Suprapubic skin (tissue), 4 donors: Measurements from ENCODE around the gene AP5S1. TPM values are rescaled to one million over a fixed set of nuclear protein-coding genes. Genes with fewer than 3 reads are reported as not detected.
"Not testable (repeated sequence)": the region's sequence is repeated elsewhere in the genome, so short reads cannot be mapped to it uniquely, and the experiment has no call there.

ENCODE experiments used
- DNase-seq, 2 donors: peaks; one replicate each; pipeline ENCODE4 v3.0.0-alpha.2; 2019; ENCODE audit warnings: low spot score in 2 of 2
- H3K27ac ChIP-seq: fragments of 200-600 bp; sonication (generic); one replicate; pipeline ENCODE4 v1.5.1; 2019
- H3K27me3 ChIP-seq: fragments of 200-600 bp; sonication (generic); one replicate; pipeline ENCODE4 v1.5.1; 2019
- H3K36me3 ChIP-seq: fragments of 200-600 bp; sonication (generic); one replicate; pipeline ENCODE4 v1.5.1; 2019
- H3K4me1 ChIP-seq: fragments of 200-600 bp; sonication (generic); one replicate; pipeline ENCODE4 v1.5.1; 2019
- H3K4me3 ChIP-seq: fragments of 200-600 bp; sonication (generic); one replicate; pipeline ENCODE4 v1.5.1; 2019; ENCODE audit warnings: mild to moderate bottlenecking
- H3K9me3 ChIP-seq: fragments of 200-600 bp; sonication (generic); one replicate; pipeline ENCODE4 v1.5.1; 2019
- CTCF ChIP-seq, 2 donors: fragments of 200-600 bp in 1 of 2; fragments of 450-650 bp in 1 of 2; sonication (generic) in 1 of 2; IDR thresholded peaks; one replicate each; pipeline ENCODE4 v1.5.1; 2016 to 2019; ENCODE audit warnings: antibody characterized with exemption in 2 of 2, mild to moderate bottlenecking in 1 of 2, moderate library complexity in 1 of 2
- EP300 ChIP-seq: sonication (generic); formaldehyde crosslinking; IDR thresholded peaks from one replicate; pipeline ENCODE4 v1.6.1; 2017; ENCODE audit warnings: antibody characterized with exemption
- POLR2A ChIP-seq, 2 donors: fragments of 450-650 bp; IDR thresholded peaks; one replicate each; pipeline ENCODE4 v1.6.1; 2017; ENCODE audit warnings: antibody characterized with exemption in 2 of 2, mild to moderate bottlenecking in 2 of 2, moderate library complexity in 2 of 2
- POLR2AphosphoS5 ChIP-seq, 3 donors: sonication (generic); formaldehyde crosslinking; IDR thresholded peaks; one replicate each; pipeline ENCODE4 v1.6.1; 2017; ENCODE audit warnings: antibody characterized with exemption in 3 of 3
- WGBS: methylation state at CpG from one replicate; pipeline ENCODE4 v1.1.5; 2018; 5-methylcytosine and 5-hydroxymethylcytosine counted together
- total RNA-seq, 4 donors: library from RNA; depleted of rRNA; stranded (reverse); fragments of >200 nt; gene quantifications; one replicate each; pipeline ENCODE4 v1.1.0, GENCODE V29; 2016

Gene AP5S1
- total RNA-seq, 4 donors from 2014 or later = 7.7 to 18.3 (median 14.3) TPM

DNA sequence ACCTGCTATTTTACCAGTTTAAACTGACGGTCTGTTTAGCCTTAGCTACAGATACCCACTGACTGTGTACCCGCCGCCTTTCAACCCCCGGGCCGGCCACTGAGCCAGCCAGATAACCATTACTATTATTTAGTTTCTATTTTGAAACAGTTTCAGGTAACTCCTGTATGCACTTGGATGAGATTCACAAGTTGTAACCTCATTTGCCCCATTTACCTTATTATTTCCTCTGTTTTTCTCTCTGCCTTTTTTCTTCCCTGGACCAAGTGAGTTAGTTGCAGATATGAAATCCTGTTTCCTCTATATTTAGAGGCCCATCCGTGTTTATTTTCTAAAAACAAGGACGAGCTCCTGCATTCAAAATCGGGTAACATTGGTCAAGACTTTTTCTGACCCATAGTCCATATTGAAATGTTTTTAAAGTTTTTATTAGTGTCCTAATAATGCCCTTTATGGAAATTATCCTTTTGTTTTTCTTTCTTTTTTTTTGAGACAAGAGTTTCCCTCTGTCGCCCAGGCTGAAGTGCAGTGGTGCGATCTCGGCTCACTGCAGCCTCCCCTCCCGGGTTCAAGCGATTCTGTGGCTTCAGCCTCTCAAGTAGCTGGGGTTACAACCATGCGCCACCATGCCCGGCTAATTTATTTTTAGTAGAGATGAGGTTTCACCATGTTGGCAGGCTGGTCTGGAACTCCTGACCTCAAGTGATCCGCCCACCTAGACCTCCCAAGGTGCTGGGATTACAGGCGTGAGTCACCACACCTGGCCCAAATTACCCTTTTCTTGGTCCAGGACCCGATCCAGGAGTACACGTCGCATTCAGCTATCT lies 767 bp downstream of the AP5S1 start:
- H3K9me3 ChIP-seq = no peaks in the 10 kb centered on the region
- DNase-seq = no peak
- peaks cover 29% of the 10 kb centered on the region for H3K4me1 ChIP-seq
- TF ChIP-seq POLR2AphosphoS5 (IDR thresholded peaks at IDR 0.05) = no peak
- no peak for TF ChIP-seq CTCF (IDR thresholded peaks at IDR 0.05)
- no peak for TF ChIP-seq EP300
- no peak for TF ChIP-seq POLR2A (IDR thresholded peaks at IDR 0.05)
- H3K27ac ChIP-seq = peak overlapping the region; percentile 95
- H3K36me3 ChIP-seq = peaks cover 38% of the 10 kb centered on the region
- 35% methylated on average over 20 of the region's 20 CpGs for WGBS
- no peaks in the 10 kb centered on the region for H3K27me3 ChIP-seq
- peak overlapping the region; percentile 78 for H3K4me3 ChIP-seq

- DNase-seq = no peak
- WGBS = 92% methylated on average over 14 of the region's 14 CpGs
- Histone ChIP-seq H3K4me3 (no peak overlapping the region), H3K27ac (no peak overlapping the region), H3K27me3 (no peaks in the 10 kb centered on the region), H3K4me1 (peaks cover 29% of the 10 kb centered on the region), H3K9me3 (no peaks in the 10 kb centered on the region), H3K36me3 (peaks cover 44% of the 10 kb centered on the region)
- no peak for TF ChIP-seq POLR2AphosphoS5 (IDR thresholded peaks at IDR 0.05)
- TF ChIP-seq EP300 = no peak
- no peak for TF ChIP-seq POLR2A (IDR thresholded peaks at IDR 0.05)
- TF ChIP-seq CTCF (IDR thresholded peaks at IDR 0.05) = no peak
Measured at GRCh38 chr20:3821996-3822395, 1.6 kb downstream of the AP5S1 start.

- H3K9me3 ChIP-seq = no peaks in the 10 kb centered on the region
- DNase-seq = no peak
- H3K27ac ChIP-seq = no peak overlapping the region
- H3K27me3 ChIP-seq = no peaks in the 10 kb centered on the region
- peaks cover 20% of the 10 kb centered on the region for H3K4me1 ChIP-seq
- no peak overlapping the region for H3K4me3 ChIP-seq
- peaks cover 58% of the 10 kb centered on the region for H3K36me3 ChIP-seq
- TF ChIP-seq EP300 = no peak
- no peak for TF ChIP-seq POLR2AphosphoS5 (IDR thresholded peaks at IDR 0.05)
- TF ChIP-seq POLR2A (IDR thresholded peaks at IDR 0.05) = no peak
- TF ChIP-seq CTCF (IDR thresholded peaks at IDR 0.05) = no peak
- 100% methylated on average over 2 of the region's 20 CpGs for WGBS
Measured at GRCh38 chr20:3823881-3824280, 3.5 kb downstream of the AP5S1 start.

GRCh38 chr20:3825526-3825925 lies 5.2 kb downstream of the AP5S1 start:
- no peaks in the 10 kb centered on the region for H3K27me3 ChIP-seq
- TF ChIP-seq POLR2AphosphoS5 (IDR thresholded peaks at IDR 0.05) (no peak), POLR2A (IDR thresholded peaks at IDR 0.05) (no peak)
- peaks cover 58% of the 10 kb centered on the region for H3K36me3 ChIP-seq
- no peak for DNase-seq
- 84% methylated on average over 7 of the region's 7 CpGs for WGBS
- no peak overlapping the region for H3K27ac ChIP-seq
- no peaks in the 10 kb centered on the region for H3K9me3 ChIP-seq
- no peak overlapping the region for H3K4me3 ChIP-seq
- H3K4me1 ChIP-seq = peaks cover 11% of the 10 kb centered on the region

DNA sequence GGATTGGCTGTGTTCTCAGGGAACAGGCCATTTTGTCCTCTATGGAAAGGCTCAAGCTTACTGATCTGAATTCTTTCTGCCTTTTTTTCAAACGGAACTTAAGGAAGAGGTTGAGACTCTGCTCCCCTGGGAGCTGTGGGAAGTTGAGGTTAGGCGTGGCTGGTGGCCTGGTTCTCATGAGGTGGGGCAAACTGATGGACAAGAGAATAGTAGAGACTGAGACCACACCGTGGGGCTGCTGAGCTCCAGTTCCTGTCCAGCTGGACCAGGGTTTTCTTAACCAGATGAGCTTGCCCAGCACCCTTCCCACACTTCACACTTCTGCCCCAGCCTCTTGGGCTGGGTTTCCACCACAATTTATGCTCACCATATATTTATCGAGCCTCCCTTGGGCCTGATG lies 6.1 kb downstream of the AP5S1 start:
- TF ChIP-seq POLR2A (IDR thresholded peaks at IDR 0.05) (no peak), POLR2AphosphoS5 (IDR thresholded peaks at IDR 0.05) (no peak)
- Histone ChIP-seq H3K27ac (no peak overlapping the region), H3K36me3 (peaks cover 58% of the 10 kb centered on the region), H3K27me3 (no peaks in the 10 kb centered on the region), H3K4me1 (peaks cover 5% of the 10 kb centered on the region), H3K4me3 (no peak overlapping the region), H3K9me3 (no peaks in the 10 kb centered on the region)
- 86% methylated on average over 4 of the region's 4 CpGs for WGBS
- no peak for DNase-seq

DNA sequence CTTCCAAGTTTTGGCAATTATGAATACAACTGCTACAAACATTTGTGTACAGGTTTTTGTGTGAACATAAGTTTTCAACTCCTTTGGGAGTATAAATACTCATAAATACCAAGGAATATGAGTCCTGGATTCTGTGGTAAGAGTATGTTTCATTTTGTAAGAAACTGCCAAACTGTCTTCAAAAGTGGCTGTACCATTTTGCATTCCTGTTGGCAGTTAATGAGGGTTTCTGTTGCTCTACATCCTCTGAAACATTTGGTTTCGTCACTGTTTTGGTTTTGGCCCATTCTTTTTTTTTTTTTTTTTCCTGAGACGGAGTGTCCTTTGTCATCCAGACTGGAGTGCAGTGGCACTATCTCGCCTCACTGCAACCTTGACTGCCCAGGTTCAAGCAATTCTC lies 8.5 kb downstream of the AP5S1 start:
- no peak overlapping the region for H3K4me3 ChIP-seq
- TF ChIP-seq POLR2A (IDR thresholded peaks at IDR 0.05) (no peak), POLR2AphosphoS5 (IDR thresholded peaks at IDR 0.05) (no peak), EP300 (no peak), CTCF (IDR thresholded peaks at IDR 0.05) (no peak)
- H3K27ac ChIP-seq = no peak overlapping the region
- no peaks in the 10 kb centered on the region for H3K9me3 ChIP-seq
- H3K27me3 ChIP-seq = no peaks in the 10 kb centered on the region
- 91% methylated on average over 3 of the region's 3 CpGs for WGBS
- H3K36me3 ChIP-seq = peaks cover 43% of the 10 kb centered on the region
- no peaks in the 10 kb centered on the region for H3K4me1 ChIP-seq
- DNase-seq = no peak

- H3K9me3 ChIP-seq, H3K27me3 ChIP-seq, H3K4me3 ChIP-seq, H3K27ac ChIP-seq, DNase-seq, H3K4me1 ChIP-seq: not testable (repeated sequence)
- peaks cover 32% of the 10 kb centered on the region for H3K36me3 ChIP-seq
- 99% methylated on average over 5 of the region's 5 CpGs for WGBS
Measured at GRCh38 chr20:3829891-3830290, 9.5 kb downstream of the AP5S1 start.
